CD1c-positive myeloid dendritic cell (primary cell): Measurements from ENCODE around the gene ANOS1.
"Not testable (repeated sequence)": the region's sequence is repeated elsewhere in the genome, so short reads cannot be mapped to it uniquely, and the experiment has no call there.

ENCODE experiments used
- DNase-seq: peaks from one replicate; pipeline ENCODE4 v3.0.0-alpha.2; 2016; ENCODE audit errors: extremely low spot score

Gene ANOS1

GRCh38 chrX:8629871-8630270, 102.1 kb downstream of the ANOS1 start:
- no peak for DNase-seq

- no peak for DNase-seq
Observed at GRCh38 chrX:8627796-8628195, 104.1 kb downstream of the ANOS1 start.

GRCh38 chrX:8607326-8607725, 124.6 kb downstream of the ANOS1 start:
- no peak for DNase-seq

GRCh38 chrX:8604131-8604530, 127.8 kb downstream of the ANOS1 start:
- DNase-seq = no peak

GRCh38 chrX:8591501-8591900, 140.4 kb downstream of the ANOS1 start:
- no peak for DNase-seq

- DNase-seq = no peak
Observed at GRCh38 chrX:8586953-8587352, 145.0 kb downstream of the ANOS1 start.

DNA sequence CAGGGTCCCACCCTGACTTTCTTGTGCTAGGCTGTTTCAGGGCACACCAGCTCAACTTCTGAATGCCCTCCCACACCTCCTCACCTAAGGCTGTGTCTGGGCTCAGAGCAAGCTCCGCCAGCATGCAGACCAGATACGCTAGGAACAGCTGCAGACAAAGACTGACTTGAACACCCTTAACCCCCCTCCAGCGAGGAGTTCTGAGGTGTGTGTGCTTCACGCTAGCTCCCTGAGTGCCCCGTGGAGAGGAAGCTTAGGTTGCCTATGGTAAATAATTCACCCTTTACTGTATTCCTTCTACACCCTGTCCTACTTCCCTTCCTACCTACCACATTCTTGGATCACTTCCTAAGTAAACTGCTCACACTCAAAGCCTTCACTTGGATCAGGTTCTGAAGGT, 152.3 kb downstream of the ANOS1 start:
- no peak for DNase-seq

DNA sequence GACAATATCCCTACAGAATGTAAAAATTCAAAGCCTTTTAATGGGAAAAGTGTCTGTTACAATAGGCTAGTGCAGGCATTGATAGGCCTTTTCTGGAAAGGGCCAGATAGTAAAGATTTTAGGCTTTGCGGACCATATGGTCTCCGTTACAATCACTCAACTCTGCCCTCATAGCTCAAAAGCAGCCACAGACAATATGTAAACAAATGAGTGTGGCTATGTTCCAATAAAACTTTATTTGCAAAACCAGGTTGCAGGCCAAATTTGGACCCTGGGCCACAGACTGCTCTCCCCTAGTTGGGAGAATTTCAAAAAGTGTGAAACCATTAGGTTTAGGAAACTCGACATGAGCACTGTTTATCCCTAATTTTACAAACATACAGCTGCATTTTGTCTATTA, 155.1 kb downstream of the ANOS1 start:
- DNase-seq = no peak

DNA sequence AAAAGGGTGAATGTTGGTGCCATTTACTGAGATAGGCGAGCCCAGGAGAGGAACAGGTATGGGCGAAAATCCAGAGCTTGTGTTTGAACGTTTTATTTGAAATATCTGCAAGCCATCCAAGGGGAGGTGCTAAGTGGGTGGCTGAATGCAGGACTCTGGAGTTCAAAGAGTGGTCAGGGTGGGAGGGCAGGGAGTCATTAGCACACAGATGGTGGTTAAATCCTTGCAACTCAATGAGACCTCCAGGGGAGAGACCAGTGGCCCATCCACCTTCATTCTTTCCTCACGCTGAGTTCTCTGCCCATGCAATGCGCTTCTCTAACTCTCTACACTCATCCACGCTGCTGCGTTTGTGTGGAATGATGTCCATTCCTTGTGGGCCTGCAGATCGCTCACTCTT, 166.2 kb downstream of the ANOS1 start:
- no peak for DNase-seq

GRCh38 chrX:8548446-8548845, 183.5 kb downstream of the ANOS1 start:
- DNase-seq = no peak

DNA sequence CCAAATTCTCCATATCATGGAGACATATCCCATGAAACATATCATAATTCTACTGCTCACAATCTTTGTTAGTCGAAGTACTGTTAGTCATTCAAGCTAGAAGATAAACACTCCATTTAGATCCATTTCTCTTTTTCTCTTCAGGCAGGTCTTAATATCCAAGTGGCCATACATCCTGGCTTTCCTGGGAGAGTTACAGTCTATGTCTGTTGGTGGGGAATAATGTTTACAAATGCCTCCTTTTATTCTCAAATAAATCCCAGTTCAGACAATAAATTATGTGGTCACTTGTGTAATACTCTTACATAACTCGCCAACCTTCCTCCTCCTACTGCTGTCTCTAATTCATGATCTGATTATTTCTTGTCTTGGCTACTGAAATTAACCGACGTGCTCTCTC, 185.2 kb downstream of the ANOS1 start:
- no peak for DNase-seq

DNA sequence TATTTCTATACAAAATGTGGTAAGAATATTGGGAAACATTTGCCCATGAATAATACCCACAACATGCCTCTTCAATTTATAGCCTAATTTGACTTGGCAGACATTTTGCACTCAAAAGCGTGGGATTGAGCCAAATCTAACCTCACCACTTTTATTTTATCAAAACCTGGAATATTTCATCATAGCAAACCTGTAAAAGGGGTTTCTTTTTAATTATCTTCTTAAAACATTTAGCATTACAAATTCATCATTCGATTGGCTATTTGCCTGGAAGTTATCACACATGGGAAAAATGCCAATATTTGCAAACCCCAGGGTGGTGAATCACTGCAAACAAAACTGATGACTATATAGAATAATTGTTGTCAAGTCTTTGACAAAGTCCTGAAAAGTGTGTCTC, 211.1 kb downstream of the ANOS1 start:
- no peak for DNase-seq

DNA sequence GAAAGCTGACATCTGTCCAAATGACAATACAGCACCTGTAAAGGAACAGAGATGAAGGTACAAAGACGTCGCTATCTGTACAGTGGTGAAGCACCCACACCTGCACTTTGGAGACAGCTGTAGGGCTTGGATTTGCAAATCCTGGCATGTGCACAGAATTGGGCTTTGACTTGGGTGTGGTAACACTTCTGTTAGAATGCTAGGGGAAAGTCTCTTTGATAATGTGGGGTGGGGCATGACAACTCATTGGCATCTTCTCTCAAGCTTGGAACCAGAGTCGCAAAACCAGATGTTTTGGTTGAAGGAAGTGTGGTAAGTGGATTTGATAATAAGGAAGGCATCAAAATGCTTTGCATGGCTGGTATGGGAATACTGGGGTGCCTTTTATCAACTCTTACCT, 211.8 kb downstream of the ANOS1 start:
- DNase-seq = no peak

- no peak for DNase-seq
Observed at GRCh38 chrX:8504451-8504850, 227.5 kb downstream of the ANOS1 start.

- DNase-seq = not testable (repeated sequence)
Observed at GRCh38 chrX:8502101-8502500, 229.8 kb downstream of the ANOS1 start.

DNA sequence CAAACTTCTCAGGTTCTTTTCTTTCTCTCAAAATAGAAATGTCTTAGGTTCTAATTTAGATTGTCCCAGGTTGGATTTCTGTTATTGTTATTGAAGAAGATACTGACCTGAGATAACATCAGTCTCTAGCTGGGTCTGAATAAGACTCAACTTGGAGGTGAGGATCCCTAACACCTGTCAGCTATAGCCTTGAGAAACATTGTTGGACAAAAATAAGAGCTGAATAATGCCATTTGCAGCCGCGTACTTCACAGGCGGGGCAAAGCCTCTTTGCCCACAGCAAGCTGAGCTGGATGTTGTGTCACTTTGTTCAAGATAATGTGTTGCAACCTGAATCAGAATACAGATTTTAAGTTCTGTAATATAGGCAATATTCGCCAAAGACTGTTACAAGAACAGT, 231.7 kb downstream of the ANOS1 start:
- DNase-seq = no peak

- not testable (repeated sequence) for DNase-seq
Observed at GRCh38 chrX:8495036-8495435, 236.9 kb downstream of the ANOS1 start.

DNA sequence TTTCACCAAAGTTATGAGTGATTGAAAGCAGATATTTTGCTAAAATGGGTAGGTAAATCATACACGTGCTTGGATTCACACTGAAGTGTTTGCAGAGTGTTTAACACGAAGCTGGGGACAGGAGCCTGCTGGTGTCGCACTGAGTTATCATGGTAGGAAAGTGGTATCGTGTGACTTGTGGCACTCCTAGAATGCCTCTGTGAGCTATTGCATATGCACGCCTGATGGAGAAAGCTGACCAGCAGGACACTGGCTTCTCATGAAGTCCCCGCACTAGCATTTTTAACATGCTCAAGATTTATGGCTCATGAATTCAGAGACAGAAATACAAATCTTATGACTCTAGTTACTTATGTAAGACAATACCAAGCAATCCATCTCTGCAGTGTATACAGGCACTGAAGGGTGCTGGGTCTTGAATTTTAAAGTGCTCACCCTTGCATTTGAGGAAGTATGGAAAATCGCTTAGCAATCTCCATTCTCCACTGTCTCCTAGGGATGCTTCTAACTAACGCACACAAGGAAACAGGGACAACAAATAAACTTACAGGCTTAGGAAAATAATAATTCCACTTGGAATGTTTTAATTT, 247.5 kb downstream of the ANOS1 start:
- no peak for DNase-seq
